ENCODE data around the gene TM9SF1. TPM values are rescaled to one million over a fixed set of nuclear protein-coding genes. Genes with fewer than 3 reads are reported as not detected.

Gene TM9SF1
- total and polyA plus RNA-seq, 2 of the 13 experiments (the other 11 are each of a cell fraction or from before 2014, with no cell fraction given) = 83.2 to 110 TPM

GRCh38 chr14:24243336-24243836, 48.1 kb upstream of the TM9SF1 start (continued):
- TF ChIP-seq NFAT5 (CRISPR knock-in tag; IDR thresholded peaks at IDR 0.05) (0 out of 2 replicates have a peak, but pooled peaks have one; percentile 59), SSRP1 (CRISPR knock-in tag; IDR thresholded peaks at IDR 0.05) (0 out of 2 replicates have a peak, but pooled peaks have one; percentile 62), POGZ (CRISPR knock-in tag; IDR thresholded peaks at IDR 0.05) (peak; percentile 16; the same call in 1 of the 2 replicates), ZNF816 (CRISPR knock-in tag; IDR thresholded peaks at IDR 0.05; ENCODE audit: borderline replicate concordance) (no peak), HIVEP1 (CRISPR knock-in tag; IDR thresholded peaks at IDR 0.05) (no peak), ZBTB39 (CRISPR knock-in tag; IDR thresholded peaks at IDR 0.05) (peak; percentile 21; the same call in 1 of the 2 replicates), ZFY (CRISPR knock-in tag; IDR thresholded peaks at IDR 0.05) (no peak), THAP8 (CRISPR knock-in tag; IDR thresholded peaks at IDR 0.05; ENCODE audit: borderline replicate concordance) (no peak), IRF2 (CRISPR knock-in tag; IDR thresholded peaks at IDR 0.05) (peak; percentile 20; the same call in 1 of the 2 replicates), ZNF451 (CRISPR knock-in tag; IDR thresholded peaks at IDR 0.05) (peak; percentile 28; the same call in 1 of the 2 replicates), MEIS2 (CRISPR knock-in tag; IDR thresholded peaks at IDR 0.05) (no peak; the same call in 1 of the 2 replicates), CHD2 (IDR thresholded peaks at IDR 0.05; ENCODE audit: low read depth, low read length) (no peak), XRCC5 (optimal IDR thresholded peaks at IDR 0.05; ENCODE audit: low read length) (peak; percentile 58), NAIF1 (CRISPR knock-in tag; IDR thresholded peaks at IDR 0.05; ENCODE audit: borderline replicate concordance) (no peak), EZH2 (conservative IDR thresholded peaks at IDR 0.05; ENCODE audit: low read depth, low read length) (no peak), RCOR2 (CRISPR knock-in tag; IDR thresholded peaks at IDR 0.05) (0 out of 2 replicates have a peak, but pooled peaks have one; percentile 41), MNT (IDR thresholded peaks at IDR 0.05) (no peak), ZFP90 (CRISPR knock-in tag; IDR thresholded peaks at IDR 0.05; ENCODE audit: borderline replicate concordance) (no peak), KMT2B (CRISPR knock-in tag; IDR thresholded peaks at IDR 0.05) (no peak), MXI1 (IDR thresholded peaks at IDR 0.05; ENCODE audit: borderline replicate concordance, low read depth, low read length) (peak; percentile 67; the same call in 1 of the 3 replicates), ZNF652 (CRISPR knock-in tag; IDR thresholded peaks at IDR 0.05; ENCODE audit: borderline replicate concordance, low read depth) (no peak), FOSL2 (CRISPR knock-in tag; IDR thresholded peaks at IDR 0.05) (peak; percentile 87)
